WTC11 (cell line): ENCODE results near the gene LDLRAD4.

Experiments used
- CTCF ChIP-seq: fragments of 200-600 bp; IDR thresholded peaks from 2 replicates; pipeline ENCODE4 v1.8.0; 2022; ENCODE audit warnings: antibody characterized with exemption
- E2F4 ChIP-seq: sonication (generic); formaldehyde crosslinking; IDR thresholded peaks from 2 replicates; pipeline ENCODE4 v1.8.1; 2022; ENCODE audit warnings: low read depth, mild to moderate bottlenecking, moderate library complexity, missing genetic modification reagents, borderline replicate concordance
- FOXP1 ChIP-seq: sonication (generic); formaldehyde crosslinking; IDR thresholded peaks from 2 replicates; pipeline ENCODE4 v1.8.0; 2022; ENCODE audit warnings: missing genetic modification reagents, mild to moderate bottlenecking, moderate library complexity, borderline replicate concordance
- JUN ChIP-seq: sonication (generic); formaldehyde crosslinking; IDR thresholded peaks from 2 replicates; pipeline ENCODE4 v1.8.0; 2023; ENCODE audit warnings: mild to moderate bottlenecking, missing genetic modification reagents
- MAX ChIP-seq: sonication (generic); formaldehyde crosslinking; IDR thresholded peaks from 2 replicates; pipeline ENCODE4 v1.8.0; 2022; ENCODE audit warnings: mild to moderate bottlenecking, missing genetic modification reagents
- MYBL2 ChIP-seq: sonication (generic); formaldehyde crosslinking; IDR thresholded peaks from 2 replicates; pipeline ENCODE4 v1.8.1; 2023; ENCODE audit warnings: mild to moderate bottlenecking, moderate library complexity, missing genetic modification reagents
- NR1H2 ChIP-seq: sonication (generic); formaldehyde crosslinking; IDR thresholded peaks from 2 replicates; pipeline ENCODE4 v1.9.0; 2021; ENCODE audit warnings: mild to moderate bottlenecking, moderate library complexity, missing genetic modification reagents
- NR2C2 ChIP-seq: sonication (generic); formaldehyde crosslinking; IDR thresholded peaks from 2 replicates; pipeline ENCODE4 v1.8.0; 2022; ENCODE audit warnings: mild to moderate bottlenecking, missing genetic modification reagents
- PRRX2 ChIP-seq: fragments of 250-450 bp; sonication (Bioruptor Pico); IDR thresholded peaks from 2 replicates; pipeline ENCODE4 v1.8.0; 2021; ENCODE audit warnings: mild to moderate bottlenecking
- RELA ChIP-seq: sonication (generic); formaldehyde crosslinking; IDR thresholded peaks from 2 replicates; pipeline ENCODE4 v1.8.1; 2022; ENCODE audit warnings: missing genetic modification reagents, mild to moderate bottlenecking, borderline replicate concordance
- USF2 ChIP-seq: sonication (generic); formaldehyde crosslinking; IDR thresholded peaks from 2 replicates; pipeline ENCODE4 v1.8.1; 2023; ENCODE audit warnings: mild to moderate bottlenecking, missing genetic modification reagents, moderate library complexity
- ZSCAN18 ChIP-seq: fragments of 250-450 bp; sonication (Bioruptor Pico); IDR thresholded peaks from 2 replicates; pipeline ENCODE4 v2.1.2; 2022; ENCODE audit warnings: mild to moderate bottlenecking, moderate library complexity

GRCh38 chr18:13520306-13520705 lies 301.7 kb downstream of the LDLRAD4 start:
- no peak for TF ChIP-seq CTCF
- TF ChIP-seq FOXP1 = no peak
- no peak for TF ChIP-seq E2F4 (CRISPR knock-in tag)
- no peak for TF ChIP-seq USF2 (CRISPR knock-in tag)
- no peak for TF ChIP-seq NR1H2
- no peak for TF ChIP-seq ZSCAN18 (CRISPR knock-in tag)
- TF ChIP-seq RELA (CRISPR knock-in tag) = no peak
- no peak for TF ChIP-seq MAX (CRISPR knock-in tag)
- TF ChIP-seq PRRX2 = no peak
- TF ChIP-seq NR2C2 (CRISPR knock-in tag) = no peak
- no peak for TF ChIP-seq MYBL2 (CRISPR knock-in tag)
- TF ChIP-seq JUN = no peak
